ENCODE results near the gene KLB.
A peak's percentile ranks its signal among the peaks of the same experiment; 100 is the strongest.
"Not testable (repeated sequence)": the region's sequence is repeated elsewhere in the genome, so short reads cannot be mapped to it uniquely, and the experiment has no call there.

The KLB gene

GRCh38 chr4:39427520-39428114 lies 20.9 kb downstream of the KLB start:
- no peak for DNase-seq

DNA sequence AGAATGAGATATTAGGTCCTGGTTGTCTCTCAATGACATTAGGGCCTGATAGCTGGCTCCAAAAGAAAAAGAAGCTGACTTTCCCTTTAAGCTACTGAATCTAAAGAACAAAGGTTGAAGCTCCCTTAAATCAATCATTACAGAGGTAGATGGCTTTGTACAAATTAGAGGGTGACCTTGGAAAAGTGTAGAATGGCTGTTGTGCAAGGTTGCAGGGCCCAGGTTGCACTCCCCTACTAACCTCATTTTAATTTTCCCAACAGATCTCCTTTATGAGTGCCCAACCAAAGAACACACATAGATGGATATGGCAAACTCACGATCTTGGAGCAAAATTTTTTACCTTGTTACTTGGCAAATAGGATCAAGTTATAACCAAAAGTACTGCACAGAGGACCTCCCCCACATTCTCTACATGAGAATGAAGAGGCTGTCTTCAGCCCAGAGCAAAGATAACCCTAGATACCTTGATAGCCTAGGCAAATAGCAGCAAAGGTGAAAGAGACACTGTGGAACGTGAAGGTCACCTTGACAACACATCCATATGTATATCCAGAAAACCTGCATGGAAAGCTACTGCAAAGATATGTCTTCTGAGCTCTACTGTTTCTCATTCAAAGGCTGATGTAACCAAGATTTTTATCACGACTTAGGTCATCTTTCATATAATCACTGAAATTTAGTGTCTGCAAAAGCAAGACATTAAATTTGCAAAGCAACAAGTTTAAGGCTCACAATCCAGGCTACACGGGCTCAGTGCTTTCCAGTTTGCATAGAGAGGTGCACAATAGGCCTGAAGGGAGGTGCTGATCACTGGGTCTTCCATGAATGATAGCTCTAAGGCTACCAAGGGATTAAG lies 23.0 kb downstream of the KLB start:
- DNase-seq, result no peak

DNA sequence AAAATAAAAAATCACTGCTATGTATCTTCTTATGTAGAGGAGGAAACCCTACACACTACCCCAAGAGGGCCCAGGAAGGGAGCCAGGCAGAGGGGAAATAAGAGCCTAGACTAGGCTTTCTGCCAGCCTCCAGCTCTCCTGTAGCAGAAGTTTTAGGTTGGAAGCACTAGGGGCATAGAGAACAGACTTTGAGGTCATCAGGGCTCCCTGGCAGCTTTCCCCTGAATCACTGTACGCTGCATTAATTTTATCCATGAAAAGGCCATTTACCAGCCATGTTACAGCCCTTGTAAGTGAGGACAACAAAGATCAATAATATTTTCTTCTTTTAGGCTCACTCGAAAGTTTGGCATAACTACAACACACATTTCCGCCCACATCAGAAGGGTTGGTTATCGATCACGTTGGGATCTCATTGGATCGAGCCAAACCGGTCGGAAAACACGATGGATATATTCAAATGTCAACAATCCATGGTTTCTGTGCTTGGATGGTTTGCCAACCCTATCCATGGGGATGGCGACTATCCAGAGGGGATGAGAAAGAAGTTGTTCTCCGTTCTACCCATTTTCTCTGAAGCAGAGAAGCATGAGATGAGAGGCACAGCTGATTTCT lies 27.3 kb downstream of the KLB start:
- DNase-seq, result no peak

- no peak for DNase-seq
Observed at GRCh38 chr4:39435659-39436563, 29.2 kb downstream of the KLB start.

DNA sequence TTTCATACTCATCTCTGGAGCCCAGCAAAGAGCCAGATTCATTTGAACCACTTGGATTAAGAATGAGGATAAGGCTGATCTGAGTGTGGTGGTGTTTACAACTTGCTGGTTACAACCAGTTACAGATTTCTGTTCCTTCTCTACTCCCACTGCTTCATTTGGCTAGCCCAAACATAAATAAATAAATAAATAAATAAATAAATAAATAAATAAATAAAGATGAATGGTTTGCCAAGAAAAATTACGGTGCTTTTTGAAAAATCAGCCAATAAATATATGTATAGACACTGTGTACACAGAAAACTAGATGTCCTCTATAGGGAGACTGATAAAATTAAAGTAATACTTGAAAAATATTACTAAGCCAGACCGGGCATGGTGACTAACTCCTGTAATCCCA lies 34.9 kb downstream of the KLB start:
- no peak for DNase-seq

GRCh38 chr4:39442998-39443397 lies 36.3 kb downstream of the KLB start:
- DNase-seq, result no peak

DNA sequence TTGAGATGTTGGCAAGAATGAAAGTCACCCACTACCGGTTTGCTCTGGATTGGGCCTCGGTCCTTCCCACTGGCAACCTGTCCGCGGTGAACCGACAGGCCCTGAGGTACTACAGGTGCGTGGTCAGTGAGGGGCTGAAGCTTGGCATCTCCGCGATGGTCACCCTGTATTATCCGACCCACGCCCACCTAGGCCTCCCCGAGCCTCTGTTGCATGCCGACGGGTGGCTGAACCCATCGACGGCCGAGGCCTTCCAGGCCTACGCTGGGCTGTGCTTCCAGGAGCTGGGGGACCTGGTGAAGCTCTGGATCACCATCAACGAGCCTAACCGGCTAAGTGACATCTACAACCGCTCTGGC lies 39.7 kb downstream of the KLB start:
- no peak for DNase-seq

GRCh38 chr4:39446842-39447573 lies 40.3 kb downstream of the KLB start:
- DNase-seq, result no peak

GRCh38 chr4:39450618-39451017 lies 43.9 kb downstream of the KLB start:
- no peak for DNase-seq

DNA sequence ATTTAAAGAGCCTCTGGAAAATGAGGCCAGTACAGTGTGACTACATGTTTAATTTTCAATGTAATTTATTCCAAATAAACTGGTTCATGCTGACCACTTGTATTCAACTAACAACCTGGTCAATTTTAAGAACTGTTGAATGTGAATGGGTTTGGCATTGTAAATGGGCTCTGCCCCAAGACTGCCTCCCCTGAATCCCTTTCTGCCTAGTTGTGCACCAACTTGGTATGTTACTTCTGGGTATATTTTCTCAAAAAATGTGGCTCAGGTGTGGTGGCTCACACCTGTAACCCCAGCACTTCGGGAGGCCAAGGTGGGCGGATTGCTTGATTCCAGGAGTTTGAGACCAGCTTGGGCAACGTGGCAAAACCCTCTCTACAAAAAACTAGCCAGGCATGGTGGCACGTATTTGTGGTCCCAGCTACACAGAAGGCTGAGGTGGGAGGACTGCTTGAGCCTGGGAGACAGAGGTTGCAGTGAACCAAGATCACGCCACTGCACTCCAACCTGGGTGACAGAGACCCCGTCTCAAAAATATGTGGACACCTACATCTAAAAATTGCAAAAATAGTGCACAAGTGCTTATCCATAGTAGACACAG lies 44.8 kb downstream of the KLB start:
- DNase-seq, result no peak

- DNase-seq, result no peak
Observed at GRCh38 chr4:39452153-39452859, 45.6 kb downstream of the KLB start.

DNA sequence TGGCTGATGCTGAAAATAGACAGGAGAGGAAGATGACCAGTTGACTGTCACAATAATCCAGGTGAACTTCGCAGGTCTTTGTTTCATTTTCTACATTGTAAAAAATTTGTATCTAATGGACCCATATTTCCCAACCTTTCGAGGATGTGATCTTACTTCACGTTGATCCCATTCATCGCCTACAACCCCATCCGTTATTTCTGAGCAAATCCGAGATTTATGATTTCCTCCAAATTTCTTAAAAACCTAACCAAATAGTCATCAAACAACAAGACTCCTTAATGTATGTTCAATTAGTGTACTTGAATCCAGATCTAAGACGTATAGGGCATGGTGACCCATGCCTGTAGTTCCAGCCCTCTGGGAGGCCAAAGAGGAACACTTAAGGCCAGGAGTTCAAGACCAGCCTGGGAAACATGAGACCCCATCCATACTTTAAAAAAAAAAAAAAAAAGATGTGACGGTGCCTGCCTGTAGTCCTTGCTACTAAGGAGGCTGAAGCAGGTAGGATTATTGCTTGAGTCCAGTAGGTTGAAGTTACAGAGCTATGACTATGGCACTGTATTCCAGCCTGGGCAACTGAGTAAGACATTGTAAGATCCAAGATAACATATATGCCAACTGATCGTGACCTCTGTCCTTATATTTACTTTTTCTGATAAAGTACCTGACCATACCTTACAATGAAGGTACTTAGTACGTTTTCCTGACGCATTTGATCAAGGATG lies 46.3 kb downstream of the KLB start:
- no peak for DNase-seq

DNA sequence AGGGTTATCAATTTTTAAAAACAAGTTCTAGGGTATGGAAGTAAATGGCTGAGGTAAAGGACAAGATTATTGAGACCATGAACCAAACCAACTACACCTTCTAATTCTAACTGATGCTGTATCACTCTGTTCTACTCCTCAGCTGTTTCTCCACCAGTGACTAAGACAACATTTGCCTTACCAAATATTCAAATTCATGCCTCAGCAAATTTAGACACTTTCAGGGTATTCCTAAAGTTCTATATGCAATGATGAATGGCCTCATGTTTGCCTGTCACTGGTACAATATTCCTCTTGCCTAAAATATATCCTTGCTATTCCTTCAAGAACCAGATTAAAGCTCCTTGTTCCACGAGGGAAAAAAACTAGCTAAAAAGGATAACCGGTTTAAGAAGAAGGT lies 47.0 kb downstream of the KLB start:
- DNase-seq, result no peak

- no peak for DNase-seq
Observed at GRCh38 chr4:39455486-39455885, 48.8 kb downstream of the KLB start.

DNA sequence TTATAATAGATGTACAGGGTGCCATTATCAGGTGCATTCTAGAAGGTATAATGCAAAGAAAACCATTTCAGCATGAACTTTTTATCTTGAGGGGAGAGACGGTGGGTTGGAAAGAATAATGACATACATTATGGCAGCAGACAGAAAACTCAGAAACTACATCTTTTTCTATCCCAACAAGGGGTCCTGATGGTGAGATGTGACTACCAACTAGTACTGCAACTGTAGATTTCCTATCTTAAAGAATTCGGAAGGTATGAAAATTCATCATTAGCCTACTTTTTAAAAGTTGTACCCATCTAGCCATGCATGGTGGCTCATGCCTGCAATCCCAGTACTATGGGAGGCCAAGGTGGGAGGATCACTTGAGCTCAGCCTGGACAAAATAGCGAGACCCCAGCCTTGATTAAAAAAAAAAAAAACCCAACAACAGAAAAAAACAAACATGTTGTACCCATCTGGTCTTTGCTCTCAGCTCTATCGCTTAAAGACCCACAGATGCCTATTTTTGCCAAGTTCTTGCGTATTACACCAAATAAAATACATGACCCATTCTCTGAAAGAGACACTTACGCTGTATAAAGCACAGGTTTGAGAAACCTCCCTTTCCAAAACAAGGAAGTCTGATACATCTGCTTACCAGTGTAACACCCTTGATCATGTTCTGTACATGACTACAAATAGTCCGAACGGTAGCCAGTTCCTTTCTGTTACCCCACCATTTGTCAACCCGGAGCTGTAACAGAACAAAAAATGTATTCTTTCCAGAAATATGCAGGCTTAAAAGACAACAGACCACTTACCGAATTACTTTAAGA lies 50.4 kb downstream of the KLB start:
- DNase-seq, result no peak

DNA sequence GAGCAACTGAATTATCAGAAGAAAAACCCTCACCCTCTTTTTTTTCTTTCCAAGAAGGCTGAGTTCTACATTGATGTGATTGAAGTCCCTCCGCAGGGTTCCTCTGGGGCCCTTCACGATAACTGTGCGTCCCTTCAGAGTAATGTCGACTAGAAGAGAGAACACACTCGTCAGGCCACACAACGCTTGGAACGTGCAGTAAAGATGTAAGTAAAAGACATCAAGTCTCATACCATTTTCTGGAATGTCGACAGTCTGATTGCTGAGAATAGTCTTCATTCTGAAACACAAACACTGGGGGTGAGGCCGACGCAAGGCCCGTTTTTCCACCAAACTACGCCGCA lies 51.4 kb downstream of the KLB start:
- DNase-seq, result not testable (repeated sequence)

DNA sequence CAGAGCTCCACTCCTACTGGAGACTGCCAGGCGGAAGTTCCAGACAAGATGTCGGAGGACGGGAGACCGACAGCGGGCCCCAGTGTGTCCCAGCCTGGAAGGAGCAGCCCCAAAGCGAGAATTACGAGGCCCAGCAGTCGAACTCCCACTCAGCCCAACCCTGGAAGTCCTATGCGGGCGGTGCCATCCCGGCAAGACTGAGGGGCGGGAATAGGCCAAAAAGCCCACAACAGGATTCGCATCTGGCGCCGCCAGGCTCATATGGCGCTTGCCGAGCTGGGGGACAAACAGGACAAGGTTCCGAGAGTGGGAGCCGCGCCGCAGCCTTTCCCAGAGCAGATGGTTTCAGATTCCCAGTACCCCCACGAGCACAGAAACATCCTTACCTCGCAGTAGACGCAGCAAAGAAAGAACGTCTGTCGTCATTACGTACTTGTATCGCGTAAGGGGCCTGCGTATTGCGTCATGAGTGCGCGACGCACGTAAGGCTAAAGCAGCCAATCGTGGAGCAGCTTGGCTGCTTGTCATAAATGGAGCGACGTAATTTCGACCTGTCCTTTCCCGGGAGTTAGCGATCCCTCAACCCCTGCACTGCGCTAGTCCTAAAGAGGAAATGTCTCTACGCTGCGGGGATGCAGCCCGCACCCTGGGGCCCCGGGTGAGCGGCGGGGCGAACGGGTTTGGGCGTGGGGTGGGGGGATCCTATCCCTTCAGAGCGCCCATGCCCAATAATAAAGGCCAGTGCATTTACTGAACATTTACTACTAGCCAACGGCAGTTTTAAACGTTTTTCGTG lies 52.0 kb downstream of the KLB start, which contains the start of the genes LIAS and RPL9:
LIAS (plus strand) TSS at position 552 of the 796 bp plus-strand sequence; CDS start at position 614, 62 bp downstream.
RPL9 (minus strand) TSS at position 418 of the 796 bp plus-strand sequence. CDS start 483 bp downstream, outside the sequence.
- DNase-seq, result peak; percentile 91

- DNase-seq, result peak; percentile 4
Observed at GRCh38 chr4:39464886-39465501, 58.3 kb downstream of the KLB start.

Measured in NCI-H1694 treated with DMSO at 0.1 percent for 48 hours (cell line).